Kasumi-1 (cell line): ENCODE results near the gene FIBP.

Experiments used
- DNase-seq, 2 experiments: peaks; one replicate each; lab custom pipeline; 2025; lab: John Stamatoyannopoulos, UW

Gene FIBP

GRCh38 chr11:65844231-65844872, 43.9 kb downstream of the FIBP start:
- DNase-seq, result no peak

- DNase-seq, result no peak
Observed at GRCh38 chr11:65843811-65844210, 44.5 kb downstream of the FIBP start.

GRCh38 chr11:65842144-65842543, 46.1 kb downstream of the FIBP start:
- DNase-seq, result no peak

- no peak for DNase-seq
Observed at GRCh38 chr11:65834202-65834601, 54.1 kb downstream of the FIBP start.
